Stromal cell of bone marrow (primary cell): ENCODE results near the gene SPSB1.
"Not testable (repeated sequence)": the region's sequence is repeated elsewhere in the genome, so short reads cannot be mapped to it uniquely, and the experiment has no call there.

Experiments used
- DNase-seq: peaks from one replicate; pipeline ENCODE4 v3.0.0-alpha.2; 2012; ENCODE audit warnings: low read depth

Gene SPSB1

DNA sequence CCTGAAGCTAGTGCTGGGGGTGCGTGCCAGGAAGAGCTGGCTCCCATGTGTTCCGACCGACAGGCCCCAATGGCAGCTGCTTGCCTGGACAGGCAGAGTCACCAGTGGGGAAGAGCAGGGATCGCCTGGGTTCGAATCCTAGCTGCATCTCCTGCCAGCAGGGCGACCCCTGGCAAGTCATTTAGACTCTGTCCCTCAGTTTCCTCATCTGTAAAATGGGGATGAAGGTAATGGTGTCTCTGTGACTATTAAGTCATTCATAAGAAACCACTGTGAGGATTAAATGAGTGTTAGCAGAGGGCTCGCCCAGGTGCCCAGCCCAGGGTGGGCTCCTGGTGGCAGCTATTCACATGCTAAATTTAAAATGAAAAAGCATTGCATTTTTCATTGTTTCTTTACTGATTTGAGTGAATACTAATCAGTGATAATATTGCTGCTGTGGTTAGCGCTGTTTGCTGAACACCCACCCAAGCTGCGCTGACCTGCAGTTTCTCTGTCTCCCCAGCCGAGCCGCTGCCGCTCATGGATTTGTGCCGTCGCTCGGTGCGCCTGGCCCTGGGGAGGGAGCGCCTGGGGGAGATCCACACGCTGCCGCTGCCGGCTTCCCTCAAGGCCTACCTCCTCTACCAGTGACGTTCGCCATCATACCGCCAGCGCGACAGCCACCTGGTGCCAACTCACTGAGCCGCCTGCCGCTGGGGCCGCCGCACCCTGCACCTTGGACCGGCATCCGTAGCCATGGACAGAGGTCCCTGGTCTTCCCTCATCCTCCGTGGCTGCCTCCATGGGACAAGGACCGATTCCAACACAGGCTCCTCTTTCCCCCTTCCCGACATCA, 74.5 kb downstream of the SPSB1 start:
- no peak for DNase-seq

GRCh38 chr1:9367806-9368205, 75.1 kb downstream of the SPSB1 start:
- no peak for DNase-seq

- DNase-seq: no peak
Measured at GRCh38 chr1:9368356-9368755, 75.7 kb downstream of the SPSB1 start.

GRCh38 chr1:9369964-9370788, 77.5 kb downstream of the SPSB1 start:
- no peak for DNase-seq

GRCh38 chr1:9371391-9371935, 78.8 kb downstream of the SPSB1 start:
- peak; percentile 25 for DNase-seq

- DNase-seq: no peak
Measured at GRCh38 chr1:9371951-9372350, 79.3 kb downstream of the SPSB1 start.

DNA sequence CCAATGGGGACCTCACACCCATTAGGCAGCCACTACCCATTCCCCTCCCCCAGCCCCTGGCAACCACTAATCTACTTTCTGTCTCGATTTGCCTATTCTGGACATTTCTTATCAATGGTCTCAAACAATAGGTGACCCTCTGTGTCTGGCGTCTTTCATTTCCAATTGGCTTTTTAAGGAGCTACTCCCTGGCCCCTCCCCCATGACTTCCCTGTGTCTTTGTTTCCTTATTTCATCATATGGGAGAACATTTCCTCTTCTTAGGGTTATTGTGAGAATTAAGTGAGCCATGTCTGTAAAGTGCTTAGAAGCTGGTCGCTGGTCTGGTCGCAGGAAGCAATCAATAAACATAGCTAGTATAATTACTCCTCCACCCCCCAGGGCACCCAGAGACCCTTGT, 80.9 kb downstream of the SPSB1 start:
- DNase-seq: no peak

GRCh38 chr1:9374748-9375341, 82.2 kb downstream of the SPSB1 start:
- no peak for DNase-seq

- no peak for DNase-seq
Measured at GRCh38 chr1:9375912-9376311, 83.2 kb downstream of the SPSB1 start.

DNA sequence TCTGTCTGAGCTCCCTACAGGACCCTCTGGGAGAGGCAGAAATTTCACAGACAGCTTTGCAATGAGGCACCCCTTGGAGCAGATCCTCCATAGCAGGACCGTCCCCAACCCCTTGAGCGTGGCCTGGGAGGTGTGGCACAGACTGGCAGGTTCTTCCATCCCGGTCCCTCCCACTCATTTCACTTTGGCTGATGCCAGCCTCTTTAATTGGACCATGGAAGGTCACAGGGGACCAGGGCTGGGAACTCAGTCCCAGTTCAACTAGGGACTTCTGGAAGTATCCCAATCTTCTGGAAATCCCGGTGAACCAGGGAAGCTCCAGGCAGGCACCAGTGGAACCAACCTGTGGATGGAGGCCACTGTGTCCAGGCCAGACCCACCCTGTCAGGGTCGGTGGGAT, 83.7 kb downstream of the SPSB1 start:
- DNase-seq: no peak

- DNase-seq: peak; percentile 17
Measured at GRCh38 chr1:9376886-9377333, 84.2 kb downstream of the SPSB1 start.

DNA sequence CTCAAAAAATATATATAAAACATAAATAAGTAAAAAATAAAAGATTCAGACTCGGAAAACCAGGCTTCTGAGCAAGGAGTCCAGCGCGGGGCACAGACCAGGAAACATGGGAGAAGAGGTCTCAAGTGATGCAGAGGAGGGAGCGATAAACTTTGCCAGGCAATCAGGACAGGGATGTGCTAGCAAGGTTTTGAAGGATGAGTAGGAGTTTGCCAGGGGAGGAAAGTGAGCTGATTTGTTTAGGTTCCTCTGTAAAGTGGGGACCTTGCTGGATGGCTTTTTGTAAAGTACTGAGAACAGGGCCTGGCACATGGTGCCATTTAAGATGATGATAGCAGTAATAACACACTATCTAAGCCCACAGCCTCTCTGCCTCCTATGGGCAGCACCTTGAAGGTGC, 86.1 kb downstream of the SPSB1 start:
- DNase-seq: no peak

DNA sequence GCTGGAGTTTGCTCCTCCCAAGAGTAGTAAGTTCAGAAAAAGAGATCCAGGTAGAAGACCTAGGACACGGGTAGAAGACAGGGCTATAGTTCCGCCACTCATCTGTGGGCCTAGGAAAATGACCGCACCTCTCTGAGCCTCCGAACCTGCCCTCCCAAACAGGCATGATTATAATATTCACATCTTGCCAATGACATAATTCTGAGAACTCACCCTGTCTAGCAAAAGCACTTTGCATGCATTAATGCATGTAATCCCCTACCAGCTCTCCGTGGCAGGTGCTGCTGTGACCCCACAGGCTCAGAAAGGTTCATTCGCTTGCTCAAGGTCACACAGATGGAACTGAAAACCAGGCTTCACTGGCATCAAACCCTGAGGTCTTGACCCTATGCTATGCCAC, 88.0 kb downstream of the SPSB1 start:
- DNase-seq: no peak

DNA sequence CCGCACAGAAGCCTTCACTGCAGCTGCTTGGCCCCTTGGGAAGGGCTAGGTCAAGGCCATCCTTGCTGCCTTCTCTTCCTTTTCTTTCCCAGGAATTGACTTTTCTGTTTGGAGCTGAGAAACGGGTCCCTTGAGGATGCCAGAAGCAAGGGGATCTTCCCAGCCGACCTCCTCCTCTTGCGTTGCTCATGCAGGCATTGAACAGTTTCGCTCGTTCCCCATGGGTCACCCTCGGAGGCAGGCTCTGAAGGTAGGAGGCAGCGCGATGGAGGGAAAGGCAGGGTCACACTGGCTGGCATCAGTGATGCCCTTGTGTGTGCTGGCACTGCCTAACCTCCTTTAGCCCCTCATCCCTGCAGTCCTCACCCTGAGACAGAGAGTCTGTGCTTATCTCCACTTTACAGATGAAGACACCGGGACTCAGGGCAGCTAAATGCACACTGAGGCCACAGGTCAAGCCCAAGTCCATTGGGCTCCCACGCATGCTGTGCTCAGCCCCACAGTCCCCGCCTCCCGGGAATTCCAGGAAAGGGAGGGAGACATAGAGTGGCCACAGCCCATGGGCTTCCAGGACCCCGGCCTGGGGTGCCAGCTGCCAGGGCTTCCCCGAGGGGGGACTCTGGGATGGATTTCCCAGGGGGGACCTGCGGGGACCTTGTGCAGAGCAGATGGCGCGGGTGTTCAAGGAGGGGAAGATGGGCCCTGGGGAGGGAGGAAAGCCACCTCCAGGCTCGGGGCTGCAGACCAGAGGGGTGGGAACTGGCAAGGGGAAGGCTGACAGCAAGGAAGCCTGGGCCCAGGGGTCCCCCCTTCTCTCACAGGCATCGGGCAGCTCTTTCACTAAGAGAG, 90.2 kb downstream of the SPSB1 start:
- no peak for DNase-seq

DNA sequence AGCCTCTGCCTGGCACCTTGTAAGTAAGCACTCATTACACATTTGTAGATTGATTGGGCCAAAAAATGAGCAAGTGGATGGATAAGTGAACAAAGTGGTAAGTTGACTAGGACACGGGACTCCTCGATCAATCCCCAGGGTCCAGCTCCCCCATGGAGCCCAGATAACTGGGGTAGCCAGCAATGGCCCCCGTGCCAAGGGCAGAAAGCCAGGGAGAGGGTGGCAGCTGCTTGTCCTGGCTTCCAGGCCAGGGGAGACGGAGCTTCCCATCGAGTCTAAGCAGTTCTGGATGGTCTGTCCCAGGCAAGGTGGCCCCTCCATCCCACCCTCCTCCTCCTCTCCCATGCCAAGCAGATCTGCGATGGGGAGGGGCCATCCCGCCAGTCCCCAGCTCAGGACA, 91.4 kb downstream of the SPSB1 start:
- DNase-seq: no peak

- no peak for DNase-seq
Measured at GRCh38 chr1:9384751-9385245, 92.1 kb downstream of the SPSB1 start.

- not testable (repeated sequence) for DNase-seq
Measured at GRCh38 chr1:9385392-9385791, 92.7 kb downstream of the SPSB1 start.

DNA sequence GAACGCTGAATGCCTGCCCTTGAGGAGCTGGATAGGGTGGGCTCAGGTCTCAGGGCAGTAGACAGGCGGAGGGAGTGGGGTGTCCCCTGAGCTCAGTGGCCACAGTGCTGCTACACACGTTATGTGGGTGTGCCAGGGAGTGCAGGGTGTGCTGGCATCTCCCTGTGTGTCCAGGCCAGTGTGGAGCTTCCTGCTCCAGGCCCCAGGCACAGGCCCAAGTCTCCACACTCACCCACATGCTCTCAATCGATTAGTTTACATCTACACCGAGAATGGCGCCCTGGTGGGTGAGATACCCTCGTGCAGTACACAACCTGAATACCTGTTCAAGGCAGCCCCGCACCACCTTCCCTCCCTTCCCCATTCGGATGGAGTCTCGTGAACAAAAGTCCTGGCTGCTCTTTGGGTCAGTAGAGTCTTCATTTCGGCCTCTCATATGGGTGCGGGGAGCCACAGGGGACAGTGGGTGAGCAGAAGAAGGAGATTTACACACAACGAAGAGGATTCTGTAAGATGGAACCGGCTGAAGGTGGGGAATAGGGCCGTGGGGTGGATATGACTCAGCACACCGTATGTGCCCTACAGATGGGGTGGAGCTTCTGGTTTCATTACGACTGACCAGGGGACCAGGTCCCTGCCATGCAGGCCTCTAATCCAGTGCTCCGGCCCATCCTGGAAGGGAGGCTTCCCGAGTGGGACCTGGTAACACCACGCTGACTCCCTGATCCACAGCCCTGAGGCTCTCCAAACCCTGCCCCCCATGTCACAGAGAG, 93.3 kb downstream of the SPSB1 start:
- no peak for DNase-seq

DNA sequence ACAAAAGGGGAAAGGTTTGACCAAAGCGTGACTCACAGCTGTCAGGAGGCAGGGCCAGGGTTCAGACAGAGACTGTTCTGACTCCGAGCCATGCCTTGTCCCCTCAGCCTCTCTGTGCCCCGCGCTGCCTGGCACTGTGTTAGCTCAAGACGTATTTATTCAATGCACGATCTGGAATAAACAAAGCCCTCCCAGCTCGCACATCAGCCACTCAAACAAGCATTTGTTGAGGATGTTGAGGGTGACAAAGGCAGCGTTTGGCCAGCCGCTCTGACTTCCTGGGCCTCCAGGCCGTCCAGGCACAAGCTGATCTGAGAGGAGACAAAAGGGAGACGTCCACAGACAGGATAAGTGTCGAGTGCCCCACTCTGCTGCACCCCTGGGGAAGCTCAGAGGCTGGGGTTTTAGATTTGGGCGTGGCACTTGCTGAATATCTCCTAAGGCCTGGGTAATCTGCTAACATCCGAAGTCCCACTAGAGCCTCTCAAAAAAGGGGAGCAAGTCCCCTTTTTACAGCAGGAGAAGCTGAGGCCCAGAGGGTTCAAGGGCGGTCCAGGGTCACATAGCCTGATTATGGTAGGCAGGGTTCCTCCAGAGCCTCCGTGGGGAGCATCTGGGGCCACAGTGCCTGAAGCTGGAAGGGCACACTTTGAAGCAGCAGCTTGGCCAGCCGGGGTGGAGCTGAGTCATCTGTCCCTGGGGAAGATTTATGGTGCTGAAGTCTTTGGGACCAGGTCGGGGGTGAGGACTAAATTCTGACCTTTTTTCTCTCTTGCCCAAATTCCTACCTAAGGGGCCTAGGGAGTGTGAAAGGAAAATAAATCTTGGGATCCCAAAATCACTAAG, 95.9 kb downstream of the SPSB1 start:
- peak; percentile 27 for DNase-seq

DNA sequence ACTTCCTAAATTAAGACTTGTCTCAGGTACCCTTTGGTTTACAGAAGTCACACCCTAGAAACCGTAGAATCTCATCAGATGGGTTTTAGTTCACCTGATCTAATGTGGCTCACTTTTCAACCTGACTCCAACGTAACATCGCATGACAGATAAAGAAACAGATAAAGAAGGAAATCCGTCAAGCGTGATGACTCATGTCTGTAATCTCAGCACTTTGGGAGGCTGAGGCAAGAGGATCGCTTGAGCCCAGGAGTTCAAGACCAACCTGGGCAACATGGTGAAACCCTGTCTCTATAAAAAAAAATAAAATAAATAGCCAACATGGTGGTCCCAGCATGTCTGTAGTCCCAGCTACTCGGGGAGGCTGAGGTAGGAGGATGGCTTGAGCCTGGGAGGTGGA, 97.3 kb downstream of the SPSB1 start:
- DNase-seq: no peak
